Ovary (tissue), 3 donors: ENCODE measurements around the gene CCDC81.

Experiments
- CTCF ChIP-seq, 3 donors: fragments of 450-650 bp in 2 of 3; fragments of 200-600 bp in 1 of 3; IDR thresholded peaks; one replicate each; pipeline versions ENCODE4 v1.5.1 to v1.8.0; 2016 to 2022; ENCODE audit warnings: antibody characterized with exemption in 3 of 3, mild to moderate bottlenecking in 1 of 3
- POLR2A ChIP-seq: fragments of 450-650 bp; IDR thresholded peaks from one replicate; pipeline ENCODE4 v1.6.1; 2017; ENCODE audit warnings: antibody characterized with exemption, mild to moderate bottlenecking, moderate library complexity
- donor health status: DM: no; HTN: no; CAD: no.

DNA sequence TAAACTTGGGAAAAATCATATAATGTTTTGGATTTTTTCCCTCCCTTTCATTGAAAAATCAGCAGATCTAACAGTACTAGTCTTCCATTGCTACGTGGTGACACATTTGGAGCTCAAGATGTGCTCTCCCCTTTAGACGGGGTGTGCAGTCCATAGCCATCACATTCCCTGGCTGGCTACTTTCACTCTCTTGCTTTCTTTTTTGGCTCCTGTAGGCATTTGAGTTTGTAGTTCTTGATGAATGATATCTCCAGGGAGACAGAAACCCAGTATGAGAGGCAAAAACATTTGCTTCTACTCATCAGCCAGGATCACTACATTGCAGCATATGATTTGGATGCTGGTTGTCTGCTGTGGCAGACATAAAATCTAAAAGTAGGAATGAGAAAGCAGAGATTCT lies 12.1 kb downstream of the CCDC81 start:
- TF ChIP-seq CTCF (IDR thresholded peaks at IDR 0.05) (no peak), POLR2A (no peak)
